Measurements from ENCODE around the gene PLA2G2A. TPM values are rescaled to one million over a fixed set of nuclear protein-coding genes. Genes with fewer than 3 reads are reported as not detected.

The PLA2G2A gene
- total RNA-seq, 1 donor from 2014 or later, result not detected

DNA sequence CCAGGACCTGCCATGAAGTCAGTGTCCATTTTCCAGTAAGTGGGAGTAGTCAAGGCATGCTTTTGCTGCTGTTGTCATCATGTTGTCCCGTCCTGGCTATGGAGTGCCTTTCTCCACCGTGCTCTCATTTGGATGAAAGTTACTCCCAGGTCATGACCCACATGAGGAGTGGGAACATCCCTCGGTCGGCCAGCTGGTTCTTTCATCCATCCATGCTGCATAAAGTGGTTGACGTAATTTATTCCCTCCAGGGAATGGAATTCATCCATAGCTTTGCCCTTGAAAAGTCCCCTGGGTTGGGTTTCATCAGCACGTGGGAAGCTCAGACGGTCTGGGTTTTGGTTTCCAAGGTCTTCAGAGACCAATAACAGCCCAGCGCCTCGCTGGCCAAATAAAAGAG lies 11.6 kb downstream of the PLA2G2A start:
- Histone ChIP-seq H3K27me3 (ENCODE audit: control insufficient read depth, insufficient read depth, low read length) (peaks cover 4% of the 10 kb centered on the region), H3K4me3 (ENCODE audit: low read depth, low read length) (no peak overlapping the region), H3K36me3 (ENCODE audit: control insufficient read depth, insufficient read depth, low read length) (no peaks in the 10 kb centered on the region)
- TF ChIP-seq, protein P1, sequence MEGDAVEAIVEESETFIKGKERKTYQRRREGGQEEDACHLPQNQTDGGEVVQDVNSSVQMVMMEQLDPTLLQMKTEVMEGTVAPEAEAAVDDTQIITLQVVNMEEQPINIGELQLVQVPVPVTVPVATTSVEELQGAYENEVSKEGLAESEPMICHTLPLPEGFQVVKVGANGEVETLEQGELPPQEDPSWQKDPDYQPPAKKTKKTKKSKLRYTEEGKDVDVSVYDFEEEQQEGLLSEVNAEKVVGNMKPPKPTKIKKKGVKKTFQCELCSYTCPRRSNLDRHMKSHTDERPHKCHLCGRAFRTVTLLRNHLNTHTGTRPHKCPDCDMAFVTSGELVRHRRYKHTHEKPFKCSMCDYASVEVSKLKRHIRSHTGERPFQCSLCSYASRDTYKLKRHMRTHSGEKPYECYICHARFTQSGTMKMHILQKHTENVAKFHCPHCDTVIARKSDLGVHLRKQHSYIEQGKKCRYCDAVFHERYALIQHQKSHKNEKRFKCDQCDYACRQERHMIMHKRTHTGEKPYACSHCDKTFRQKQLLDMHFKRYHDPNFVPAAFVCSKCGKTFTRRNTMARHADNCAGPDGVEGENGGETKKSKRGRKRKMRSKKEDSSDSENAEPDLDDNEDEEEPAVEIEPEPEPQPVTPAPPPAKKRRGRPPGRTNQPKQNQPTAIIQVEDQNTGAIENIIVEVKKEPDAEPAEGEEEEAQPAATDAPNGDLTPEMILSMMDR (IDR thresholded peaks at IDR 0.05; ENCODE audit: insufficient read depth, low read length, poor library complexity, severe bottlenecking), result no peak
- DNase-seq (ENCODE audit: low read depth), result no peak

DNA sequence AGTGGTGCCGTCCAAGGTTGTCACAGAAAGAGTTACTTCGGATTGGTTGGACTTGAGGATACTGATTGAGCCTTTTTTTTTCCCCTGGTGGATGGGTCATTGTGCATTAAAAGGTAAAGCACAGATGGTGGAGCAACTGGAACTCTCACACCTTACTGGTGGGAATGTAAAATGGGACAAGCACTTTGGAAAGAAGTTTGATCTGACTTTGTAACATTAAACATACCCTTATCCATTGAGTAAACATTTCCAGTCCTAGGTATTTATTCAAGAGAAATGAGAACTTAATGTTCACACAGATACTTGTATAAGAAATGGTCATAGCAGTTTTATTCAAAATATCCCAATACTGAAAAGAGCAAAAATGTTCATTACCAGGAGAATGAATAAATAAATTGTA lies 14.9 kb downstream of the PLA2G2A start:
- TF ChIP-seq, protein P1 (IDR thresholded peaks at IDR 0.05; ENCODE audit: insufficient read depth, low read length, poor library complexity, severe bottlenecking), result no peak
- no peak for DNase-seq (ENCODE audit: low read depth)
- Histone ChIP-seq H3K27me3 (ENCODE audit: control insufficient read depth, insufficient read depth, low read length) (peaks cover 2% of the 10 kb centered on the region), H3K4me3 (ENCODE audit: low read depth, low read length) (no peak overlapping the region), H3K36me3 (ENCODE audit: control insufficient read depth, insufficient read depth, low read length) (no peaks in the 10 kb centered on the region)

DNA sequence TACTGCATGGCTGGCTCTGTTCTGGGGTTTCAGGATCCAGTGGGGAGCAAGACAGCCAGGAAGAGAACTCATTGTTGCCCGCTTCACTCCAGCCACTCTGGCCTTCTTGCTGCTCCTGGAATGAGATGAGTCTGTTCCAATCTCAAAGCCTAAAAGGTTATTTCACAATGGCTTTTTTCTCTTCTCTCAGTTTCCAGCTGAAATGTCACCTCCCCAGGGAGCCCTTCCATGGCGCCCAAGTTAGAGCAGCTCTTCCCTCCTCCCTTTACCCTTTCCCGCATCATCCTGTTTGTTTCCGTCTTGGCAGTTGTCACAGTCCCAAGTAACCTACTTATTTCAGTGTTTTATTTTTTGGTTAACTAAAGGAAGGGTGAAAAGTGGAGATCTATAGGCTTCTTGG lies 15.8 kb downstream of the PLA2G2A start:
- TF ChIP-seq, protein P1 (IDR thresholded peaks at IDR 0.05; ENCODE audit: insufficient read depth, low read length, poor library complexity, severe bottlenecking), result no peak
- no peaks in the 10 kb centered on the region for H3K36me3 ChIP-seq (ENCODE audit: control insufficient read depth, insufficient read depth, low read length)
- H3K27me3 ChIP-seq (ENCODE audit: control insufficient read depth, insufficient read depth, low read length), result peaks cover 4% of the 10 kb centered on the region
- DNase-seq (ENCODE audit: low read depth), result no peak
- no peak overlapping the region for H3K4me3 ChIP-seq (ENCODE audit: low read depth, low read length)

DNA sequence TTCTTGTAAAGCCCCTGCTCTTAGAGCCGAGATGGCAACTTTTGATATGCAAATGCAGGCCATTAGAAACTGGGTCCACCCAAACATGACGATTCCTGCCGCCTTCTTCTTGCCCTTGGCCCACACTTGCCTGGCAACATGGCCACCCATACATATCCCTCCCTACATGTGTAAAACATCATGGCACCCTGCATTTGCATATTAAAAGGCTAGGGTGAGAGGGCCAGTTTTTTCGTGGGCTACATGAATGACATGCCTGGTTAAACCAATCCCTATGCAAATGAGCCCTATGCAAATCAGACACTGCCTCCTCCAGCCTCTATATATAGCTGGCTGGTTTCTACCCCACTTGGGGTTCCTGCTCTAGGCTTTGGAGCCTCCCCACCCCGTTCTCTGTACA lies 18.8 kb downstream of the PLA2G2A start:
- Histone ChIP-seq H3K36me3 (ENCODE audit: control insufficient read depth, insufficient read depth, low read length) (no peaks in the 10 kb centered on the region), H3K4me3 (ENCODE audit: low read depth, low read length) (no peak overlapping the region), H3K27me3 (ENCODE audit: control insufficient read depth, insufficient read depth, low read length) (peaks cover 3% of the 10 kb centered on the region)
- no peak for DNase-seq (ENCODE audit: low read depth)
- TF ChIP-seq, protein P1 (IDR thresholded peaks at IDR 0.05; ENCODE audit: insufficient read depth, low read length, poor library complexity, severe bottlenecking), result no peak

DNA sequence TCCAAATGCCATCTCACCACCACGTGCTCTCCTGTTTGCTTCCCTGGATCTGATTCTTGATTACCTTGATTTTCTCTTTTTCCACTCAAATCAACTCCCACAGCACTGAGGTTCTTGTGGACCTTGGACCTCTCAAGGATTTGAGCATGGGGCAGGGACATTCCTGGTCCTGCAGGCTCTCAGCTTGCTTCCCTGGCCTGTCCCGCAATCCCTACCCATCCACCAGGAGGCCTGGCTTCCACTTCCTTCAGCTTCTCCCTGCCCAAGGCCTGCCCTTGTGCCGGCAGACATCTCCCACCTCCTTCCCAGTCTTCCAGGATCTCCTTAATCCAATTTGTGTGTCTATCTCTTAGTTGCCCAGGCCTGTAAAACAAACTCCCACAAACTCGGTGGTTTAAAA lies 21.6 kb downstream of the PLA2G2A start:
- H3K27me3 ChIP-seq (ENCODE audit: control insufficient read depth, insufficient read depth, low read length), result peaks cover 6% of the 10 kb centered on the region
- TF ChIP-seq, protein P1 (IDR thresholded peaks at IDR 0.05; ENCODE audit: insufficient read depth, low read length, poor library complexity, severe bottlenecking), result no peak
- H3K4me3 ChIP-seq (ENCODE audit: low read depth, low read length), result no peak overlapping the region
- DNase-seq (ENCODE audit: low read depth), result no peak
- H3K36me3 ChIP-seq (ENCODE audit: control insufficient read depth, insufficient read depth, low read length), result no peaks in the 10 kb centered on the region

DNA sequence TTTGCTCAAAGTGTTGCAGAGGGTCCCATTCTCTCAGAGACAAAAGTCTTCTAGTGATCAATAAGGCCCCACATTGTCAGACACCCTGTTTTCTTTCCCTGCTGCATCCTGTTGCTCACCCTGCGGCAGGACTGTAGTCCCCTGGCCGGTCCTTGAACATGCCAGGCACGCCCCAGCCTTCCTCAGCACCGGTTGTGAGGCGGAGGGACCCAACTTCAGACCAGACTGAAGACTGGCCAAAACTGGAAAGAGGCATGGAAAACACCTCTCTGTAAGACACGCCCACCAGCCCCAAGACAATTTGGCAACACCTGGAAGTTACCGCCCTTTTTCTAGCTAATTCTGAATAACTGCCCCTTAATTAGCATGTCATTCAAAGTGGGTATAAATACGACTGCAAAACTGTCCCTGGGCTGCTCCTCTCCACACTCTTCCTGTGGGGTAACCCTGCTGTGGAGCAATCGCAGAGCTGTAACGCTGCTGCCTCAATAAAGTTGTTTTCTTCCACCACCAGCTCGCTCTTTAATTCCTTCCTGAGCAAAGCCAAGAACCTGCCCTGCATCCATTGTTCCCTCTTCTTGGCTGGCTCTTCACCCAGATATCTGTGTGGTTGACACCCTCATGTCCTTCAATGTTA lies 23.8 kb downstream of the PLA2G2A start:
- TF ChIP-seq, protein P1 (IDR thresholded peaks at IDR 0.05; ENCODE audit: insufficient read depth, low read length, poor library complexity, severe bottlenecking), result no peak
- Histone ChIP-seq H3K36me3 (ENCODE audit: control insufficient read depth, insufficient read depth, low read length) (no peaks in the 10 kb centered on the region), H3K4me3 (ENCODE audit: low read depth, low read length) (no peak overlapping the region), H3K27me3 (ENCODE audit: control insufficient read depth, insufficient read depth, low read length) (peaks cover 6% of the 10 kb centered on the region)
- no peak for DNase-seq (ENCODE audit: low read depth)
